ENCODE measurements around the gene PCDHB1.
"Not testable (repeated sequence)": the region's sequence is repeated elsewhere in the genome, so short reads cannot be mapped to it uniquely, and the experiment has no call there.

Gene PCDHB1

GRCh38 chr5:141101059-141101458 lies 49.9 kb downstream of the PCDHB1 start:
- no peak for DNase-seq (ENCODE audit: low read depth)
- no peak overlapping the region for H3K4me3 ChIP-seq (ENCODE audit: low read depth, low read length)
- TF ChIP-seq CTCF (IDR thresholded peaks at IDR 0.05; ENCODE audit: insufficient read depth, low read depth, low read length, missing control alignments): no peak

- not testable (repeated sequence) for H3K4me3 ChIP-seq (ENCODE audit: low read depth, low read length); DNase-seq (ENCODE audit: low read depth)
Measured at GRCh38 chr5:141102070-141102469, 50.9 kb downstream of the PCDHB1 start.

DNA sequence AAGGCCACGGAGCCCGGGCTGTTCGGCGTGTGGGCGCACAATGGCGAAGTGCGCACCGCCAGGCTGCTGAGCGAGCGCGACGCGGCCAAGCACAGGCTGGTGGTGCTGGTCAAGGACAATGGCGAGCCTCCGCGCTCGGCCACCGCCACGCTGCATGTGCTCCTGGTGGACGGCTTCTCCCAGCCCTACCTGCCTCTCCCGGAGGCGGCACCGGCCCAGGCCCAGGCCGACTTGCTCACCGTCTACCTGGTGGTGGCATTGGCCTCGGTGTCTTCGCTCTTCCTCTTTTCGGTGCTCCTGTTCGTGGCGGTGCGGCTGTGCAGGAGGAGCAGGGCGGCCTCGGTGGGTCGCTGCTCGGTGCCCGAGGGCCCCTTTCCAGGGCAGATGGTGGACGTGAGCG lies 51.3 kb downstream of the PCDHB1 start:
- not testable (repeated sequence) for DNase-seq (ENCODE audit: low read depth); H3K4me3 ChIP-seq (ENCODE audit: low read depth, low read length)

DNA sequence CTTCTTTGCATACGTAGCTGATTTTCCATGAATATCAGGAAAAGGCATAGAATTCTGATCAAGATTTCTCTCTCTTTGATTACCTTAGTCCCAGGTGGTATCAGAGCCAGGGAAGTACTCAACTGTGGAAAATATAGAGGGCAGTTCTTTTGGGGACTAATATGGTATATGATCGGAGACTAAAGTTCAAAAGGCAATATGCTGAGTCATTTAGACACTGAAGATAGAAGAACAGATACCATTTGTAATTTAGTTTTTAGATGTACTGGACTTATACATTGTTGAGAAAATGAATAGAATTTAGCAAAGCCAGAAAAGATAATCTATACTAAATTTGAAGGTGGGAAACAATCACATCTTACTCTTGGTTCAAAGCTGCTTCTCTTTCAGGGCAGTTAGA lies 54.2 kb downstream of the PCDHB1 start:
- no peak overlapping the region for H3K4me3 ChIP-seq (ENCODE audit: low read depth, low read length)
- no peak for DNase-seq (ENCODE audit: low read depth)
- TF ChIP-seq CTCF (IDR thresholded peaks at IDR 0.05; ENCODE audit: insufficient read depth, low read depth, low read length, missing control alignments): no peak
